IMR-90 (cell line): ENCODE data around the gene CDC73. TPM values are rescaled to one million over a fixed set of nuclear protein-coding genes. Genes with fewer than 3 reads are reported as not detected.

Experiments
- ATAC-seq: fragments of 200-7000 bp; cut with Tn5 transposase; 2 replicates; pipeline ENCODE4 v1.9.1; 2020; ENCODE audit warnings: low read depth, mild to moderate bottlenecking, moderate library complexity
- BruUV-seq: library from RNA; stranded (reverse); fragments of 400-500 nt; replicated peaks from 2 replicates; lab custom pipeline; 2021; lab: Mats Ljungman, UMichigan
- CTCF ChIA-PET: fragments of 300-600 bp; formaldehyde crosslinking; extraction: SDS; loops from one replicate; lab custom pipeline; 2021; ENCODE audit warnings: antibody characterized with exemption; lab: Yijun Ruan, JAX
- POLR2A ChIA-PET: fragments of 300-600 bp; sonication (Branson Sonifier 250); formaldehyde crosslinking; loops from one replicate; lab custom pipeline; 2022; ENCODE audit warnings: antibody characterized with exemption; ENCODE audit not compliant: unreplicated experiment; lab: Charles Lee
- DNase-seq: peaks from one replicate; pipeline ENCODE4 v3.0.0; 2013
- H2AFZ ChIP-seq: replicated peaks from 2 replicates; pipeline ENCODE3; 2013; ENCODE audit warnings: low read length, mild to moderate bottlenecking; ENCODE audit not compliant: poor library complexity
- H2AK5ac ChIP-seq: 2 replicates; pipeline ENCODE4 v1.6.1; 2013; ENCODE audit warnings: low read depth, low read length, inconsistent platforms
- H2AK9ac ChIP-seq: replicated peaks from 2 replicates; pipeline ENCODE3; 2013; ENCODE audit warnings: mild to moderate bottlenecking, low read depth, low read length, moderate library complexity; ENCODE audit not compliant: poor library complexity
- H2BK120ac ChIP-seq: 2 replicates; pipeline ENCODE4 v1.6.1; 2013; ENCODE audit warnings: low read depth, low read length, inconsistent platforms
- H2BK15ac ChIP-seq: 3 replicates; pipeline ENCODE4 v1.6.1; 2013; ENCODE audit warnings: low read depth, low read length, inconsistent platforms
- H2BK20ac ChIP-seq: 2 replicates; pipeline ENCODE4 v1.6.1; 2013; ENCODE audit warnings: low read depth, mild to moderate bottlenecking, inconsistent platforms, low read length, moderate library complexity
- H2BK5ac ChIP-seq: 2 replicates; pipeline ENCODE4 v1.6.1; 2013; ENCODE audit warnings: mild to moderate bottlenecking, low read depth, low read length, inconsistent platforms; ENCODE audit not compliant: poor library complexity, severe bottlenecking
- H3K14ac ChIP-seq: replicated peaks from 2 replicates; pipeline ENCODE4 v1.6.1; 2013; ENCODE audit warnings: low read depth, low read length, inconsistent platforms
- H3K18ac ChIP-seq: 2 replicates; pipeline ENCODE4 v1.6.1; 2013; ENCODE audit warnings: low read depth, low read length, control low read depth
- H3K23ac ChIP-seq: 2 replicates; pipeline ENCODE4 v1.6.1; 2013; ENCODE audit warnings: low read depth, low read length, inconsistent platforms
- H3K27ac ChIP-seq: 2 replicates; pipeline ENCODE4 v1.5.1; 2013; ENCODE audit warnings: mild to moderate bottlenecking, control low read depth, low read length; ENCODE audit not compliant: insufficient read depth
- H3K27me3 ChIP-seq: 2 replicates; pipeline ENCODE4 v1.6.1; 2013; ENCODE audit warnings: low read length; ENCODE audit not compliant: control insufficient read depth, insufficient read depth
- H3K36me3 ChIP-seq: 2 replicates; pipeline ENCODE4 v1.6.1; 2013; ENCODE audit warnings: low read length, mixed read lengths; ENCODE audit not compliant: control insufficient read depth, insufficient read depth
- H3K4ac ChIP-seq: 2 replicates; pipeline ENCODE4 v1.6.1; 2013; ENCODE audit warnings: low read depth, low read length, inconsistent platforms
- H3K4me1 ChIP-seq: 2 replicates; pipeline ENCODE4 v1.6.1; 2013; ENCODE audit warnings: low read length, mixed read lengths; ENCODE audit not compliant: control insufficient read depth, insufficient read depth
- H3K4me2 ChIP-seq: 2 replicates; pipeline ENCODE4 v1.6.1; 2013; ENCODE audit warnings: low read depth, mild to moderate bottlenecking, control low read depth, low read length, moderate library complexity
- H3K4me3 ChIP-seq: 2 replicates; pipeline ENCODE4 v1.5.1; 2013; ENCODE audit warnings: low read depth, mild to moderate bottlenecking, control low read depth, low read length, moderate library complexity; ENCODE audit not compliant: insufficient read depth
- H3K56ac ChIP-seq: 2 replicates; pipeline ENCODE4 v1.6.1; 2013; ENCODE audit warnings: low read length, inconsistent platforms; ENCODE audit not compliant: insufficient read depth; ENCODE audit errors: extremely low read depth
- H3K79me1 ChIP-seq, 2 experiments: 2 replicates each; pipeline ENCODE4 v1.6.1; 2013; ENCODE audit warnings: low read length in 2 of 2, inconsistent platforms in 1 of 2, low read depth in 1 of 2
- H3K9ac ChIP-seq: 2 replicates; pipeline ENCODE4 v1.6.1; 2013; ENCODE audit warnings: low read depth, low read length, control low read depth
- H3K9me1 ChIP-seq: 2 replicates; pipeline ENCODE4 v1.6.1; 2013; ENCODE audit warnings: low read length, inconsistent platforms; ENCODE audit not compliant: insufficient read depth
- H3K9me3 ChIP-seq: 2 replicates; pipeline ENCODE4 v1.6.1; 2013; ENCODE audit warnings: low read length; ENCODE audit not compliant: control insufficient read depth, insufficient read depth
- H4K20me1 ChIP-seq: 2 replicates; pipeline ENCODE4 v1.6.1; 2013; ENCODE audit warnings: low read length, inconsistent platforms; ENCODE audit not compliant: insufficient read depth
- H4K5ac ChIP-seq: 2 replicates; pipeline ENCODE4 v1.6.1; 2013; ENCODE audit warnings: mild to moderate bottlenecking, low read depth, low read length, control low read depth
- H4K8ac ChIP-seq, 2 experiments: 2 replicates each; pipeline ENCODE4 v1.6.1; 2013; ENCODE audit warnings: low read depth in 2 of 2, low read length in 2 of 2, control low read depth in 1 of 2, inconsistent platforms in 1 of 2
- H4K91ac ChIP-seq: 2 replicates; pipeline ENCODE4 v1.6.1; 2013; ENCODE audit warnings: low read depth, low read length, inconsistent platforms; ENCODE audit not compliant: insufficient read depth
- CTCF ChIP-seq: conservative IDR thresholded peaks from 2 replicates; pipeline ENCODE4 v1.5.1; 2012; ENCODE audit warnings: mild to moderate bottlenecking, low read depth, low read length, improper control_type of control experiment
- ELK1 ChIP-seq: fragments of 150-350 bp; IDR thresholded peaks from 2 replicates; pipeline ENCODE4 v1.6.1; 2016; ENCODE audit warnings: low read depth, mild to moderate bottlenecking, low read length, moderate library complexity, borderline replicate concordance
- MAFK ChIP-seq: IDR thresholded peaks from 2 replicates; pipeline ENCODE4 v1.6.1; 2012; ENCODE audit warnings: low read depth, low read length, improper control_type of control experiment
- MXI1 ChIP-seq: IDR thresholded peaks from 2 replicates; pipeline ENCODE4 v1.6.1; 2012; ENCODE audit warnings: low read depth, mild to moderate bottlenecking, low read length, moderate library complexity, borderline replicate concordance
- NFE2L2 ChIP-seq: fragments of 150-350 bp; IDR thresholded peaks from 2 replicates; pipeline ENCODE4 v1.6.1; 2016; ENCODE audit warnings: low read depth, mild to moderate bottlenecking, low read length
- RAD21 ChIP-seq: IDR thresholded peaks from 2 replicates; pipeline ENCODE4 v1.6.1; 2012; ENCODE audit warnings: low read length, improper control_type of control experiment
- RCOR1 ChIP-seq: IDR thresholded peaks from 2 replicates; pipeline ENCODE4 v1.6.1; 2012; ENCODE audit warnings: mild to moderate bottlenecking, low read length, improper control_type of control experiment; ENCODE audit not compliant: insufficient replicate concordance
- RFX5 ChIP-seq: IDR thresholded peaks from 2 replicates; pipeline ENCODE4 v1.8.0; 2012; ENCODE audit warnings: low read depth, mild to moderate bottlenecking, low read length, moderate library complexity
- SMC3 ChIP-seq: fragments of 150-350 bp; IDR thresholded peaks from 2 replicates; pipeline ENCODE4 v1.6.1; 2016; ENCODE audit warnings: low read depth, mild to moderate bottlenecking, antibody characterized with exemption, low read length, moderate library complexity
- USF2 ChIP-seq: fragments of 150-350 bp; IDR thresholded peaks from 2 replicates; pipeline ENCODE4 v1.6.1; 2017; ENCODE audit warnings: mild to moderate bottlenecking, antibody characterized with exemption, low read length, low read depth
- dilution Hi-C: fragments of 300-500 bp; cut with HindIII; formaldehyde crosslinking; loops from one replicate; pipeline ENCODE4 v1.14.3; 2018; ENCODE audit warnings: low sequenced_read_pairs; ENCODE audit not compliant: unreplicated experiment
- in situ Hi-C: fragments of 300-500 bp; cut with MboI; formaldehyde crosslinking; loops from 3 replicates; pipeline ENCODE4 v1.14.3; 2019; ENCODE audit warnings: low sequenced_read_pairs, inconsistent platforms, mixed read lengths
- intact Hi-C: fragments of 100-400 bp; cut with micrococcal nuclease; formaldehyde crosslinking; loops from 2 replicates; pipeline ENCODE4 v1.10.0; 2022
- polyA plus RNA-seq, 3 experiments: library from polyadenylated mRNA; depleted of rRNA; stranded (reverse); fragments of >200 nt; gene quantifications; 2 replicates each; pipeline ENCODE4 v1.2.3, GENCODE V29; 2012; ENCODE audit warnings: low replicate concordance in 1 of 3
- total RNA-seq: library from RNA; depleted of rRNA; stranded (reverse); fragments of >200 nt; gene quantifications from 2 replicates; pipeline ENCODE4 v1.2.3, GENCODE V29; 2012

CDC73 gene
- total and polyA plus RNA-seq, 2 of the 4 experiments (the other 2 are of a cell fraction), result 22.1 to 29.6 TPM

- no peak overlapping the region for H3K9ac ChIP-seq
- H3K27ac ChIP-seq, result no peak overlapping the region
- H2AK9ac ChIP-seq, result no peak overlapping the region
- H2BK20ac ChIP-seq, result no peak overlapping the region
- no peak overlapping the region for H4K8ac ChIP-seq
- peaks cover 8% of the 10 kb centered on the region for H3K36me3 ChIP-seq
- H3K4me2 ChIP-seq, result no peak overlapping the region; the same call in 1 of the 2 replicates
- no peak overlapping the region for H3K18ac ChIP-seq
- H3K56ac ChIP-seq, result no peak overlapping the region
- peaks cover 18 to 36% of the 10 kb centered on the region in 2 experiments for H3K79me1 ChIP-seq
- H3K9me3 ChIP-seq, result no peaks in the 10 kb centered on the region
- intact Hi-C loops (loop anchor here (5.0 kb wide), 1 partner anchor 36 kb away; no protein-coding TSS in a partner anchor), dilution Hi-C loops (no loop called here), in situ Hi-C loops (no loop called here)
- H2AK5ac ChIP-seq, result no peak overlapping the region
- H2BK5ac ChIP-seq, result peak overlapping the region; percentile 79
- no peak for DNase-seq
- H3K4me3 ChIP-seq, result no peak overlapping the region
- ChIA-PET POLR2A (no interaction called here), CTCF (interaction anchor here (1.2 kb wide), 1 partner anchor 9 kb away, joined by 3 read pairs; no protein-coding TSS in a partner anchor)
- no peak overlapping the region for H2BK120ac ChIP-seq
- H3K4me1 ChIP-seq, result peaks cover 5% of the 10 kb centered on the region
- H3K4ac ChIP-seq, result no peak overlapping the region
- BruUV-seq, result no TSS peak
- no peak overlapping the region for H2BK15ac ChIP-seq
- no peak overlapping the region for H4K91ac ChIP-seq
- H3K9me1 ChIP-seq, result no peaks in the 10 kb centered on the region
- TF ChIP-seq SMC3 (no peak), MXI1 (no peak), CTCF (no peak), MAFK (no peak), NFE2L2 (no peak), USF2 (no peak), RCOR1 (no peak), RFX5 (no peak), ELK1 (no peak), RAD21 (no peak)
- no peak overlapping the region for H2AFZ ChIP-seq
- no peaks in the 10 kb centered on the region for H4K20me1 ChIP-seq
- peak; percentile 61 for ATAC-seq
- H3K23ac ChIP-seq, result peak overlapping the region; percentile 68; the same call in 1 of the 2 replicates
- no peak overlapping the region for H4K5ac ChIP-seq
- no peak overlapping the region for H3K14ac ChIP-seq
- no peaks in the 10 kb centered on the region for H3K27me3 ChIP-seq
Observed at GRCh38 chr1:193221651-193222050, 99.8 kb downstream of the CDC73 start.
